IPS-11a (cell line): ENCODE data around the gene AMMECR1L.

Experiments
- H3K4me3 ChIP-seq: one replicate; pipeline ENCODE4 v1.5.1; 2013; ENCODE audit warnings: low read depth, low read length, control low read depth

Gene AMMECR1L

GRCh38 chr2:127887082-127887775 lies 1.5 kb upstream of the AMMECR1L start:
- no peak overlapping the region for H3K4me3 ChIP-seq

- H3K4me3 ChIP-seq: peak overlapping the region; percentile 63
These were observed 808 bp upstream of the AMMECR1L start for GRCh38 chr2:127886593-127886935.

- peak overlapping the region; percentile 25 for H3K4me3 ChIP-seq
These were observed 655 bp downstream of the AMMECR1L start for GRCh38 chr2:127884861-127885740.

DNA sequence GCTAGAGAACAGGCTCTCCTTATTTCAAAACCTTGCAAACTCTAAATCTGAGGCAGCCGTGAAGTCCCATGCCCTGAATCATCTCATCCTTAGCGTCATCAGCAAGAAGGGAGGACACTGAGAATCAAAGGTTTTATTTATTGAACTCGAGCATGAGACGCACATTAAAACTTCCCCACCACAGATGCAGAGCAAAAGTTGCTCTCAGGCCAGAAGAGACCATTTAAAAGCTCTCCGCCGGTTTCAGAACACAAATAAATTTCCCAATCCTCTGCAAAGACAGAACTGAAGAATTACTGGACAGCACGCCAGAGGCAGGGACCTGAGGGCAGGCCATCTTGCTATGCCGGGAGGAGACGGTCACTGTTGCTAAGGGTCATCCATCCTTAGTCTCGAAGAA lies 1.3 kb downstream of the AMMECR1L start:
- peak overlapping the region; percentile 25 for H3K4me3 ChIP-seq

DNA sequence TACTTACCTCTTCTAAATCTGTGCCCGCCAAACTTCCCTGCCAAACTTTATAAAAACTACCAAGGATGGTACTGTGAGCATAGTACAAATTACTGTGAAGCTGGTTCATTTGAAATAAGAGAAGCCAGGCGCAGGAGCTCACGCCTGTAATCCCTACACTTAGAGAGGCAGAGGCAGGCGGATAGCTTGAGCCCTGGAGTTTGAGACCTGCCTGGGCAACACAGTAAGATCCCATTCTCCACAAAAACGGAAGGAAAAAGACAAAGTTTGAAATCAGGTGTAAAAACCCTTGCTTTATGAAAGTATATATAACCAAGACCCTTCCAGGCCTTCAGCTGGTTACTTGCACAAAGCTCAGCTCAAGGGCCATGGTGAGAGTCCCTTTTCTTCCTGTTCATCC lies 5.9 kb downstream of the AMMECR1L start:
- no peak overlapping the region for H3K4me3 ChIP-seq

GRCh38 chr2:127877626-127878025 lies 8.1 kb downstream of the AMMECR1L start:
- H3K4me3 ChIP-seq: no peak overlapping the region

GRCh38 chr2:127877136-127877535 lies 8.6 kb downstream of the AMMECR1L start:
- H3K4me3 ChIP-seq: no peak overlapping the region

GRCh38 chr2:127874378-127875269 lies 11.1 kb downstream of the AMMECR1L start:
- H3K4me3 ChIP-seq: no peak overlapping the region

GRCh38 chr2:127873707-127874303 lies 12.0 kb downstream of the AMMECR1L start:
- no peak overlapping the region for H3K4me3 ChIP-seq

- no peak overlapping the region for H3K4me3 ChIP-seq
These were observed 13.4 kb downstream of the AMMECR1L start for GRCh38 chr2:127872354-127872753.

- no peak overlapping the region for H3K4me3 ChIP-seq
These were observed 19.8 kb downstream of the AMMECR1L start for GRCh38 chr2:127865926-127866325.

- H3K4me3 ChIP-seq: no peak overlapping the region
These were observed 20.9 kb downstream of the AMMECR1L start for GRCh38 chr2:127864877-127865276.

DNA sequence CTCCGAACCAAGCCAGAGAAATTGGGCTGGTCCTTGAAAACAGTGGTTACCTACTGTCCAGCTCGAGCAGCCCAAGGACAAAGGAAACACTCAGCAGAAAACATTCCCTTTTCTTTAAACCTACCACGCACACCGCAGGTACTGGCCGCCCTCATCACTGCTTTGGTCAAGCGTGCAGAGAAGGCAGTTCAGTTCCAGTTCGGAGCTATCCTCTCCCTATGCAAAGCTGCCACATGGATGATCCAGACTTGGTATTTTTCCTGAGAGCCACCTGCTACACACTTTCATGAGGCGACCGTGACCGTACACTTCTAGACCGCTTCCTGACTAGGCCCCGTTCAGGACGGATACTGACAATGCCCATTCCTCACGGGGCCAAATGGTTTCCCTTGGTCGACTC lies 23.5 kb downstream of the AMMECR1L start:
- no peak overlapping the region for H3K4me3 ChIP-seq

DNA sequence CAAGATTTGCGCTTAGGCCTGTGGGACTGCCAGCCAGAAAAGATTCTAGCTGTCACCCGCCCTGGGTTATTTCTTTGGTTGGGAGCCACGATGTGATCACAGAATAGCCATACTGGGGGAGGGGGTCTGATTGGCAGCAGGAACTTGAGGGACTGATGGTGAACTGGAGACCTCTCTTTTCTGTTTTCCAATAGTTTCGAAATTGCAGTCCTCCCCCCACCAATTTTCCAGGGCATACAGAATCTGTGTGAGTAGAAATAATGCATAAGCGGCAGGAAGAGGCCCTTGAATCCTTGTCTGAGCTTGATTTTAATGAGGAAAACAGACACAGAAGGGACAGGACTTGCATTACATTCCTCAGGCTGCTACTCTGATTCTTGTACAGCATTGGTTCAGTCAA lies 25.6 kb downstream of the AMMECR1L start:
- no peak overlapping the region for H3K4me3 ChIP-seq

DNA sequence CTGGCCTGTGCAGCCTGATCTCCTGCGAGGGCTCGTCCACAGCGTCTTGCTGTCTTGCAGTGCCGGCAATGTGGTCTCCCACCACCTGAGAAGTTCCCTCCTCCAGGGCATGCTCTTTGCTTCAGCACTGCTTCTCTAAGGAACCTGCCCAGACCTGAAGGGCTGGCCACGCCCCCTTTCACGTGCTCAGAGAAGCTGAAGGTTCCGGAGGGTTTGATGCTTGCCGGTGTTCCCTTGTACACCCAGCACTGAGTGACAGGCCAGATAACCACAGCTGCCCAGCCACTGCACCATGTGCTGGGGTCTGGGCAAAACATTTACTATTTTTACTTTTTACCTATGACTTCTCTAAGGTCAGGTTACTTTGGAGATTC lies 26.1 kb downstream of the AMMECR1L start:
- H3K4me3 ChIP-seq: no peak overlapping the region

DNA sequence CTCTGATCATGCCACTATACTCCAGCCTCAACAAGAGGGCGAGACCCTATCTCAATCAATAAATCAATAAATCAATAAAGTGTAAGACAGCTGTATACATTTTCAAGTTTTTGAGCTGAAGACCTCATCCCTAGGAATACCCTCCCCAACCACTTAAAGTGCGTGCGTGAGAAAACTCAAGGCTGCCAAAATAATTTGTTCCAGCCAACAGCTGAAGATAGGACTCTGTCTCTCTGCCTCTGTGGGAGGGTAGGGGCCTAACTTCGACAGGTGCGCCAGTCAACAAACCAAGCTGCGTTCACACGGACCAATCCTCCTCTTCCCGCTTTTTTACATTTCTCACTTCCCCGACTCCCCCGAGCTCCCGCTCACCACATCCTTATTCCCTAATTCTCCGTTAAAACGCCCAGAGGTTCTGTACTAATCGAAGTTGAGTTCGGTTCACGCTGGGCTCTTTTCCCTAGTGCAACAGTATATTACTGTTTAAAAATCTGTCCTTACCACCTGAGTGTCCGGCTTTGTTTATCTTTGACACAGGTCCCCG lies 28.4 kb downstream of the AMMECR1L start:
- peak overlapping the region; percentile 95 for H3K4me3 ChIP-seq

DNA sequence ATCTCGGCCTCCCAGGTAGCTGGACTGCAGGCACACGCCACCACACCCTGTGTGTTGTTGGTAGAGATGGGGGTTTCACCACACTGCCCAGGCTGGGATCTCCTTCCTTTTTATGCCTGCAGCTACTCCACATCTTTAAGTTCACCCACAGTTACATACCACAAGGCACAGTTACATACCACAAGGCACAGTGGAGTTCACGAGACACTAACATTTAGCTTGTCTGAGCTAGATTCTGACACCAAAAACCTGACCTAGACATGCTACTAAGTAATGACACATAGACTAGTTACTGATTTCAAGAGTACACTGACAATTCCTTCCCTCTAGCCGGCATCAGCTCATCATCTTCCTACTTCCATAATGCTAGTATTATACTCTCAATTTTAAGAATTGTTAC lies 32.1 kb downstream of the AMMECR1L start:
- no peak overlapping the region for H3K4me3 ChIP-seq

DNA sequence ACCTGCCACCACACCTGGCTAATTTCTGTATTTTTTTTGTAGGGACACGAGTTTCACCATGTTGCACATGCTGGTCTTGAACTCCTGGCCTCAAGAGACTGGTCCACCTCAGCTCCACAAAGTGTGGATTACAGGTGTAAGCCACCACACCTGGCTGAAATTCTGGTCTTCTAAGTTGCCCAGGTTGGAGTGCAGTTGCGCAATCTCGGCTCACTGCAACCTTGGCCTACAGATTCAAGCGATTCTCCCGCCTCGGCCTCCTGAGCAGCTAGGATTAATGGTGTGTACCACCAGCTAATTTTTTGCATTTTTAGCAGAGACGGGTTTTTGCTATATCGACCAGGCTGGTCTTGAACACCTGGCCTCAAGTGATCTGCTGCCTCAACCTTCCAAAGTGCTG lies 33.4 kb downstream of the AMMECR1L start:
- no peak overlapping the region for H3K4me3 ChIP-seq

- H3K4me3 ChIP-seq: no peak overlapping the region
These were observed 37.8 kb downstream of the AMMECR1L start for GRCh38 chr2:127847931-127848330.

DNA sequence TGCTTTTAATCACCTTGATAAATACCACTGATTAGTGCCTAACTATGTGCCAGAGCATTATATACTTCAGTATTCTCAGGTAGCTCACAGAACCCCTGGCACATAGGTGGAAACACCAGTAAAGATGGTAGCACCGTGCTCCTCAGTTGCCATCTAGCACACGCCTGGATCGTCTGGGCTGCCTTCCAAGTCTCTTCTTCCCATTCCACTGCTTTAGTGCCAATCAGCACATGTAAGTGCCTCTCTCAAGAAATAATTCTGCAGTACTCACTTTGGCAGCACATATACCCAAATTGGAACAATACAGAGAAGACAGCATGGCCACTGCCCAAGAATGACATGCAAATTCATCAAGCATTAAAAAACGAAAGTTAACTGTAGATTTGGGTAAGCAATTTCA lies 40.8 kb downstream of the AMMECR1L start:
- H3K4me3 ChIP-seq: no peak overlapping the region

GRCh38 chr2:127843677-127844076 lies 42.1 kb downstream of the AMMECR1L start:
- no peak overlapping the region for H3K4me3 ChIP-seq
